CD4-positive, alpha-beta T cell (primary cell): ENCODE data around the gene ASB15. TPM values are rescaled to one million over a fixed set of nuclear protein-coding genes. Genes with fewer than 3 reads are reported as not detected.

Source experiments
- ATAC-seq: fragments of 200-7000 bp; cut with Tn5 transposase; one replicate; pipeline ENCODE4 v1.10.0; 2022; ENCODE audit warnings: mild to moderate bottlenecking; ENCODE audit not compliant: poor library complexity
- CTCF ChIA-PET: fragments of 350-600 bp; sonication (Branson Sonifier 250); formaldehyde crosslinking; loops from one replicate; lab custom pipeline; 2021; ENCODE audit warnings: antibody characterized with exemption, inconsistent platforms; lab: Charles Lee
- POLR2A ChIA-PET: fragments of 350-600 bp; sonication (Branson Sonifier 250); formaldehyde crosslinking; loops from one replicate; lab custom pipeline; 2021; ENCODE audit warnings: antibody characterized with exemption, inconsistent platforms; lab: Charles Lee
- DNase-seq, 14 experiments: peaks; one replicate each; pipeline ENCODE4 v3.0.0-alpha.2; 2013 to 2020; ENCODE audit warnings: mixed read lengths in 2 of 14
- H3K27ac ChIP-seq, 2 donors: one replicate each; pipeline versions ENCODE4 v1.5.1 to v1.7.0; 2013; ENCODE audit warnings: low read length in 2 of 2, low read depth in 1 of 2, mild to moderate bottlenecking in 1 of 2
- H3K27me3 ChIP-seq, 2 experiments: 1 replicate in 1 of 2; 2 replicates in 1 of 2; pipeline versions ENCODE4 v1.6.1 to v1.7.0; 2013; ENCODE audit warnings: low read length in 2 of 2, control low read depth in 1 of 2, mild to moderate bottlenecking in 1 of 2, moderate library complexity in 1 of 2; ENCODE audit not compliant: insufficient read depth in 2 of 2, control insufficient read depth in 1 of 2
- H3K36me3 ChIP-seq: one replicate; pipeline ENCODE4 v1.6.1; 2013; ENCODE audit warnings: low read length, control low read depth; ENCODE audit not compliant: insufficient read depth
- H3K4me1 ChIP-seq: one replicate; pipeline ENCODE4 v1.6.1; 2013; ENCODE audit warnings: low read length, control low read depth; ENCODE audit not compliant: insufficient read depth
- H3K4me3 ChIP-seq: one replicate; pipeline ENCODE4 v1.5.1; 2013; ENCODE audit warnings: mild to moderate bottlenecking, low read length, moderate library complexity
- H3K9me3 ChIP-seq, 2 experiments: 1 replicate in 1 of 2; 2 replicates in 1 of 2; pipeline versions ENCODE4 v1.6.1 to v1.7.0; 2013; ENCODE audit warnings: low read length in 2 of 2, mild to moderate bottlenecking in 2 of 2, control low read depth in 1 of 2, moderate library complexity in 1 of 2; ENCODE audit not compliant: control insufficient read depth in 1 of 2, insufficient read depth in 1 of 2
- H3K27ac Mint-ChIP-seq: one replicate; pipeline ENCODE4 v1.8.0; 2020; ENCODE audit warnings: mixed read lengths
- H3K27me3 Mint-ChIP-seq: one replicate; pipeline ENCODE4 v1.8.0; 2021; ENCODE audit warnings: mixed read lengths
- H3K36me3 Mint-ChIP-seq: one replicate; pipeline ENCODE4 v1.8.0; 2021; ENCODE audit warnings: low read depth, mixed read lengths
- H3K4me1 Mint-ChIP-seq: one replicate; pipeline ENCODE4 v1.8.0; 2021; ENCODE audit warnings: low read depth, mixed read lengths
- H3K4me3 Mint-ChIP-seq: one replicate; pipeline ENCODE4 v1.8.0; 2020; ENCODE audit warnings: mild to moderate bottlenecking, mixed read lengths
- H3K9me3 Mint-ChIP-seq: one replicate; pipeline ENCODE4 v1.8.0; 2020; ENCODE audit warnings: mixed read lengths
- CTCF ChIP-seq: fragments of 200-600 bp; IDR thresholded peaks from one replicate; pipeline ENCODE4 v1.8.0; 2022; ENCODE audit warnings: antibody characterized with exemption, mild to moderate bottlenecking
- intact Hi-C, 2 experiments: fragments of 100-400 bp; cut with DNase I in 1 of 2; cut with micrococcal nuclease in 1 of 2; formaldehyde crosslinking; loops; one replicate each; pipeline versions ENCODE4 v1.15.1 to v1.9.0; 2023 to 2025; cut with DNase I, micrococcal nuclease
- total RNA-seq, 174 experiments: library from RNA in 2 of 174; stranded (reverse) in 2 of 174; gene quantifications; one replicate each; pipeline ENCODE4 v1.2.3 and lab custom pipeline; 2021 to 2026

The ASB15 gene
- total RNA-seq, 2 experiments from 2014 or later: not detected

- H3K4me3 Mint-ChIP-seq: no peak overlapping the region
- POLR2A ChIA-PET: no interaction called here
- Histone ChIP-seq H3K27ac (no peak overlapping the region), H3K9me3 (no peaks in the 10 kb centered on the region), H3K36me3 (no peaks in the 10 kb centered on the region), H3K4me1 (no peaks in the 10 kb centered on the region), H3K27me3 (no peaks in the 10 kb centered on the region), H3K4me3 (no peak overlapping the region)
- DNase-seq: no peak
- H3K27ac Mint-ChIP-seq: no peak overlapping the region
- no peaks in the 10 kb centered on the region for H3K36me3 Mint-ChIP-seq
- H3K4me1 Mint-ChIP-seq: no peaks in the 10 kb centered on the region
- ATAC-seq: no peak
- intact Hi-C loops: no loop called here
- CTCF ChIA-PET: no interaction called here
- H3K9me3 Mint-ChIP-seq: peaks cover 4% of the 10 kb centered on the region
- H3K27me3 Mint-ChIP-seq: peaks cover 5% of the 10 kb centered on the region
- no peak for TF ChIP-seq CTCF
These were observed 67.9 kb downstream of the ASB15 start for GRCh38 chr7:123669485-123669884.

GRCh38 chr7:123673137-123673732 lies 71.6 kb downstream of the ASB15 start:
- Mint-ChIP-seq H3K4me3 (no peak overlapping the region), H3K27me3 (no peaks in the 10 kb centered on the region), H3K9me3 (peaks cover 4% of the 10 kb centered on the region), H3K4me1 (no peaks in the 10 kb centered on the region), H3K36me3 (no peaks in the 10 kb centered on the region), H3K27ac (no peak overlapping the region)
- ATAC-seq (no peak), DNase-seq (no peak)
- Histone ChIP-seq H3K4me3 (no peak overlapping the region), H3K9me3 (no peaks in the 10 kb centered on the region), H3K27ac (no peak overlapping the region), H3K27me3 (no peaks in the 10 kb centered on the region), H3K4me1 (no peaks in the 10 kb centered on the region), H3K36me3 (no peaks in the 10 kb centered on the region)
- intact Hi-C loops: no loop called here
- POLR2A ChIA-PET: no interaction called here
- TF ChIP-seq CTCF: no peak
- CTCF ChIA-PET: no interaction called here

GRCh38 chr7:123673752-123674398 lies 72.3 kb downstream of the ASB15 start:
- ATAC-seq (no peak), DNase-seq (no peak)
- TF ChIP-seq CTCF: no peak
- Mint-ChIP-seq H3K27me3 (no peaks in the 10 kb centered on the region), H3K4me1 (no peaks in the 10 kb centered on the region), H3K36me3 (no peaks in the 10 kb centered on the region), H3K9me3 (peaks cover 4% of the 10 kb centered on the region), H3K4me3 (no peak overlapping the region), H3K27ac (no peak overlapping the region)
- Histone ChIP-seq H3K36me3 (no peaks in the 10 kb centered on the region), H3K4me3 (no peak overlapping the region), H3K27ac (no peak overlapping the region), H3K4me1 (no peaks in the 10 kb centered on the region), H3K27me3 (no peaks in the 10 kb centered on the region), H3K9me3 (no peaks in the 10 kb centered on the region)
- intact Hi-C loops: no loop called here
- ChIA-PET CTCF (no interaction called here), POLR2A (interaction anchor here (1.0 kb wide), 1 partner anchor 9 kb away, joined by 3 read pairs; no protein-coding TSS in a partner anchor)
